Nephron progenitor cell (in vitro differentiated cells): Measurements from ENCODE around the gene NUP85.

Experiments used
- DNase-seq: peaks from one replicate; pipeline ENCODE4 v3.0.0; 2021
- H3K27ac Mint-ChIP-seq: 2 replicates; pipeline ENCODE4 v1.8.0; 2021; ENCODE audit warnings: mild to moderate bottlenecking, moderate library complexity, mixed read lengths
- H3K27me3 Mint-ChIP-seq: 2 replicates; pipeline ENCODE4 v1.8.0; 2021; ENCODE audit warnings: mild to moderate bottlenecking, low read depth, mixed read lengths; ENCODE audit not compliant: poor library complexity
- H3K36me3 Mint-ChIP-seq: 2 replicates; pipeline ENCODE4 v1.8.0; 2021; ENCODE audit warnings: low read depth, mixed read lengths
- H3K4me1 Mint-ChIP-seq: 2 replicates; pipeline ENCODE4 v1.8.0; 2021; ENCODE audit warnings: mixed read lengths
- H3K4me3 Mint-ChIP-seq: 2 replicates; pipeline ENCODE4 v1.8.0; 2021; ENCODE audit warnings: mild to moderate bottlenecking, moderate library complexity, mixed read lengths
- H3K9me3 Mint-ChIP-seq: 2 replicates; pipeline ENCODE4 v1.8.0; 2021; ENCODE audit warnings: mild to moderate bottlenecking, moderate library complexity, mixed read lengths
- CTCF ChIP-seq: fragments of 200-600 bp; sonication (generic); IDR thresholded peaks from 2 replicates; pipeline ENCODE4 v1.5.0; 2021; ENCODE audit warnings: antibody characterized with exemption

Gene NUP85

GRCh38 chr17:75181608-75182318 lies 23.7 kb upstream of the NUP85 start:
- peak overlapping the region; percentile 90 for H3K27ac Mint-ChIP-seq

DNA sequence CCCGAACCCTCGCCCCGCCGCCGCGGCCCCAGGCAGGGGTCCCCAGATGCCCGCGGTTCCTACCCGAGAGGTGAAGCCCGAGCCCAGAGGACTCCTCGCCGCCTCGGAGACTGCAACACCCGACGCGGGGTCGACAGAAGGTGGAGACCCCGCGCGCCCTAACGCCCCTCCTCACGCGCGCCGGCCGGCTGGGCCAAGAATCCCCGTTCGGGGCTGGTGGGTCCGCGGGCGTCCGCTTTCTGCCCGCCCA lies 23.2 kb upstream of the NUP85 start:
- DNase-seq, result no peak
- H3K27ac Mint-ChIP-seq, result peak overlapping the region; percentile 83
- H3K4me3 Mint-ChIP-seq, result peak overlapping the region; percentile 94
- H3K27me3 Mint-ChIP-seq, result peaks cover 2% of the 10 kb centered on the region
- H3K36me3 Mint-ChIP-seq, result peaks cover 26% of the 10 kb centered on the region
- peaks cover 9% of the 10 kb centered on the region for H3K9me3 Mint-ChIP-seq
- TF ChIP-seq CTCF, result no peak
- peaks cover 40% of the 10 kb centered on the region for H3K4me1 Mint-ChIP-seq

More at GRCh38 chr17:75181608-75182318, 23.7 kb upstream of the NUP85 start:
- DNase-seq, result no peak
- Mint-ChIP-seq H3K36me3 (peaks cover 28% of the 10 kb centered on the region), H3K4me3 (peak overlapping the region; percentile 94), H3K27me3 (peaks cover 2% of the 10 kb centered on the region), H3K4me1 (peaks cover 40% of the 10 kb centered on the region), H3K9me3 (peaks cover 9% of the 10 kb centered on the region)
- TF ChIP-seq CTCF, result no peak

DNA sequence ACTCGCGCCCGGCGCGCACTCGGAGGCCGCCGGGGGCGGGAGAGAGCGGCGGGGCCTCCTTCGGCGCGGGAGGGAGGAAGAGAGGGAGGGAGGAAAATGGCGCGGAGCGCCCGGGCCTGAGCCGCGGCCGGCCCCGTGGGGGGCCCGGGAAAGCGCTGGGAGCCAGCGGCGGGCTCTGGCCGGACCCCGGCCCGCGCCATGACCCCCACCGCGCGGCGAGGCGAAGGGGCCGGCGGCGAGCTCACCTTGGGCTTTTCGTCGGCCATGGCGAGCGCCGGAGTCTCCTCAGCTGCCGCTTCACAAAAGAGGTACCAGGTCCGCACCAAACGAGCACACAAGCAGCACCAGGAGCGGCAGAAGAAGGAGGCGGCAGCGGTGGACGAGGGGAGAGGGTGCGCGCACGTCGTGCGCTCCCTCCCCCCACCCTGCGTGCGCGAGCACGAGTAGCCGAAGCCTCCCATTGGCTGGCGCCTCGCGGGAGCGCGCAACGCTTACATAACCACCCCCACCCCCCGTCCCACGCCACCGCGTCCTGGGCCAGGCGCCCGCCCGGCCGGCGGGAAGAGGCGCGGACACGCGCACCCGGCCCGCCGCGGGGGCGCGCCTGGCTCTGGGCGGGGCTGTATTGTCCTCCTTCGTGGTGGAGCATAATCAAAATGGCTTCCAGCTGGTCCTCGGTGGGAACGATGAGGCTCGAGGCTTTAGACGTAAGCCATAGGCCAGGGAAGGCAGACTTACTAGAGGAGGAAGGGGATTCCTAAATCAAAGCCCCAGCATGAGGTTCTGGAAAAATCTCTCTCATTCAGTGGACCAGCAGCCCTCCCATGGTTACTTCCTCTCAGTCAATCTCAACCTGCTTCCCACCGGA lies 22.7 kb upstream of the NUP85 start, which contains the start of gene SUMO2:
Gene SUMO2, minus strand, starts transcription at position 391 of the 868 bp plus-strand sequence. Its CDS starts 125 bp downstream, at position 266.
- H3K4me1 Mint-ChIP-seq, result peaks cover 40% of the 10 kb centered on the region

DNA sequence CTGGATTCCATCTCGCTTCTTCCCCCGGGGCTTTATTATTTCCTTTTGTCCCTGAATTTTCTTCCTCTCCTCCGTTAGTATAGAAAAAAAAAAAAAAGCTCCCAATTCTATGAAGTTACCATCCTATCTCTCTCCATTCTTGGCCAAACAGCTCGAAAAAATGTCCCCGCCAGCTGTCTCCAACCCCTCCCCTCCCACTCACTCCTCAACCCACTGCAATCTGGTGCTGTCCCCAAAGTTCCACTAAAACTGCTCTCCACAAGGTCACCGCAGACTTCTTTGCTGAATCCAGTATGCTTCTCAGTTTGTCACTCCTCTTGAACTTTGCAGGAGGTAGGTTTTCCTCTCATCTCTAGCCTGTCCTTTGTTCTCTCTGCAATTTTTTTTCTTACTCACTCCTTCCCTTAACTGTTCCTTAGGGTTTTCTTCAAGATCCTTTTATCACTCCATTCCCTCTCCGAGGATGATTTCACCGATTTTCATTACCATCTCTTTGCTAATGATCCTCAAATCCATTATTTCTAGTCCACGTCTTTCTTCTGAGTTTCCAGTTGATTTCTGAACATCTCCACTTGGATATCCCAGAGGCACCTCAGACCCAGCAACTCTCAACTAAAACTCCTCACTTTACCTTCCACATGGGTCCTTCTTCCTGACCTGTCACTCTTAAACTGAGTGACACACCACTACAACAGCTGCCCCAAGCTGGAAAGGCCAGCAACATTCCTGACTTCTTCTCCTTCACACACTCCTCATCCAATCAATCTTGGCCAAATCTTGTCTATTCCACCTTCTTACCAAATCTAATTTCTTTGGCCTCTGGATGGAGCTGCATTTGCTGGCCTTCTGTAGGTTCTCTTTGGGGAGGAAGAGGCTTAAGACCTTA lies 21.2 kb upstream of the NUP85 start:
- peaks cover 3% of the 10 kb centered on the region for H3K27me3 Mint-ChIP-seq
- peaks cover 9% of the 10 kb centered on the region for H3K9me3 Mint-ChIP-seq
- H3K4me1 Mint-ChIP-seq, result peaks cover 40% of the 10 kb centered on the region

More for the DNA sequence above, 22.7 kb upstream of the NUP85 start, which contains the start of gene SUMO2:
- Mint-ChIP-seq H3K27me3 (peaks cover 2% of the 10 kb centered on the region), H3K9me3 (peaks cover 9% of the 10 kb centered on the region), H3K36me3 (peaks cover 26% of the 10 kb centered on the region), H3K4me3 (peak within 1 kb of the TSS; percentile 94), H3K27ac (peak within 1 kb of the TSS; percentile 97)
- no peak for TF ChIP-seq CTCF
- DNase-seq, result peak; percentile 96

DNA sequence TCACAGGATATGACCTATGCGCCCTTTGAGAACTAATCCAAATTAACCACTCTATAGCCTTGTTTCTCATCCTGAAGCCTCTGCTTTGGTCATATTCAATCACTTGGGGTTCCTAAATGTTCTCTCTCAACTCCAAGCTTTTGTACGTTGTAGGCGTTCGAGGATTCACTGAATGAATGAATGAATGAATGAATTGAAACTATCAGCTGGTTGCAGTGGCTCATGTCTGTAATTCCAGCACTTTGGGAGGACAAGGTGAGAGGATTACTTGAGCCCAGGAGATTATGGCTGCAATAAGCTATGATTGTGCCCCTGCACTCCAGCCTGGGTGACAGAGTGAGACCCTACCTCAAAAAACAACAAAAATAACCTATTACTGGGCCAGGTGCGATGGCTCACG lies 16.9 kb upstream of the NUP85 start:
- no peak overlapping the region for H3K4me3 Mint-ChIP-seq
- H3K27ac Mint-ChIP-seq, result no peak overlapping the region
- no peak for TF ChIP-seq CTCF
- H3K9me3 Mint-ChIP-seq, result peaks cover 6% of the 10 kb centered on the region
- no peak for DNase-seq
- no peaks in the 10 kb centered on the region for H3K36me3 Mint-ChIP-seq
- peaks cover 12% of the 10 kb centered on the region for H3K4me1 Mint-ChIP-seq
- H3K27me3 Mint-ChIP-seq, result peaks cover 15% of the 10 kb centered on the region

More for the DNA sequence above, 21.2 kb upstream of the NUP85 start:
- no peak overlapping the region for H3K27ac Mint-ChIP-seq
- DNase-seq, result no peak
- TF ChIP-seq CTCF, result no peak
- peaks cover 21% of the 10 kb centered on the region for H3K36me3 Mint-ChIP-seq
- peak overlapping the region; percentile 21 for H3K4me3 Mint-ChIP-seq
